SK-N-MC (cell line): ENCODE data around the gene TLE7.

Experiments
- EZH2 ChIP-seq: fragments of 200-600 bp; sonication (generic); IDR thresholded peaks from one replicate; pipeline ENCODE4 v1.6.1; 2017; ENCODE audit warnings: antibody characterized with exemption
- FOXP2 ChIP-seq: optimal IDR thresholded peaks from 2 replicates; pipeline ENCODE3; 2011; ENCODE audit warnings: mild to moderate bottlenecking, moderate library complexity; ENCODE audit not compliant: insufficient read depth; ENCODE audit errors: extremely low read length, control extremely low read depth
- POLR2AphosphoS5 ChIP-seq: IDR thresholded peaks from 2 replicates; pipeline ENCODE4 v1.6.1; 2012; ENCODE audit warnings: mild to moderate bottlenecking, low read depth, low read length, borderline replicate concordance

DNA sequence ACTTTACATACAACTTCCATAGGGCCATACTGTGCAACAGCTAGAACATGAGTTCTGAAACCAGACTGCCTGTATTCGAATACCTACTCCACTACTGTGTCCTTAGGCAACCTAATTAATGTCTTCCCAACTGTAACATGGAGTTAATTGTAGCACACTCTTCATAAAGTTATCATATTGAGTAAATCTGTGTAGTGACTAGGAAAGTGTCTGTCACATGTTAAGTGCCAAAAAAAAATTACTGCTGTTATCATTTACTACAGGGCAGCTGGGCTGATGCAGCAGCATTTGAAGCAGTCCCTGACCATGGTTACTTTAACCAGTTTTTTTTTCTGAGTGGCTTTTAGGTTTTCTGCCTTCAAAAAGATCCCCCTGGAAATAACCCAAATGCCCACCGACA lies 31.1 kb upstream of the TLE7 start:
- TF ChIP-seq POLR2AphosphoS5 (no peak), EZH2 (no peak), FOXP2 (no peak)
